ENCODE data around the gene MC2R.

DNA sequence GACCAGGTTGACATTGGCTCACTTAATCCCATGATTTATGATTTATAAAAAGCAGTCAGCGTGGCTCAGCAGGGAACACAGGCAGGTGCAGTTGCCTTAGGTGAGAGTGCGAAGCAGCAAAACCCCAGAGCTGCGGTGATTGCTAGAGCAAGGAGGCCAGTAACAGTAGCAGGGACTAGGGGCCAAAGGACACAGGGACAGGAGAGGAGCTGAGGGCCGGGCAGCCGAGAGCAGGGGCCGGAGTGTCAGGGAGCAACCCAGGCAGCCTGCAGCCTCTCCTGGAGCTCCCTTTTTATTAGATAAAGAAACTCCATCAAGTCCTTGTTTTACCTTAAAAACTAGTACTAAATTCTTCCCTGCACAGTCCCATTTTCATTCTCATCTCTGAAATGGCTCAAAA lies 4.3 kb downstream of the MC2R start:
- TF ChIP-seq, protein P1, sequence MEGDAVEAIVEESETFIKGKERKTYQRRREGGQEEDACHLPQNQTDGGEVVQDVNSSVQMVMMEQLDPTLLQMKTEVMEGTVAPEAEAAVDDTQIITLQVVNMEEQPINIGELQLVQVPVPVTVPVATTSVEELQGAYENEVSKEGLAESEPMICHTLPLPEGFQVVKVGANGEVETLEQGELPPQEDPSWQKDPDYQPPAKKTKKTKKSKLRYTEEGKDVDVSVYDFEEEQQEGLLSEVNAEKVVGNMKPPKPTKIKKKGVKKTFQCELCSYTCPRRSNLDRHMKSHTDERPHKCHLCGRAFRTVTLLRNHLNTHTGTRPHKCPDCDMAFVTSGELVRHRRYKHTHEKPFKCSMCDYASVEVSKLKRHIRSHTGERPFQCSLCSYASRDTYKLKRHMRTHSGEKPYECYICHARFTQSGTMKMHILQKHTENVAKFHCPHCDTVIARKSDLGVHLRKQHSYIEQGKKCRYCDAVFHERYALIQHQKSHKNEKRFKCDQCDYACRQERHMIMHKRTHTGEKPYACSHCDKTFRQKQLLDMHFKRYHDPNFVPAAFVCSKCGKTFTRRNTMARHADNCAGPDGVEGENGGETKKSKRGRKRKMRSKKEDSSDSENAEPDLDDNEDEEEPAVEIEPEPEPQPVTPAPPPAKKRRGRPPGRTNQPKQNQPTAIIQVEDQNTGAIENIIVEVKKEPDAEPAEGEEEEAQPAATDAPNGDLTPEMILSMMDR (IDR thresholded peaks at IDR 0.05), result no peak
- TF ChIP-seq POLR2A (IDR thresholded peaks at IDR 0.05), result no peak

All from uterus (tissue), 2 donors.